ENCODE results near the gene TCEA2. TPM values are rescaled to one million over a fixed set of nuclear protein-coding genes. Genes with fewer than 3 reads are reported as not detected.

Gene TCEA2
- total RNA-seq, 1 donor from 2014 or later = 23.2 TPM

DNA sequence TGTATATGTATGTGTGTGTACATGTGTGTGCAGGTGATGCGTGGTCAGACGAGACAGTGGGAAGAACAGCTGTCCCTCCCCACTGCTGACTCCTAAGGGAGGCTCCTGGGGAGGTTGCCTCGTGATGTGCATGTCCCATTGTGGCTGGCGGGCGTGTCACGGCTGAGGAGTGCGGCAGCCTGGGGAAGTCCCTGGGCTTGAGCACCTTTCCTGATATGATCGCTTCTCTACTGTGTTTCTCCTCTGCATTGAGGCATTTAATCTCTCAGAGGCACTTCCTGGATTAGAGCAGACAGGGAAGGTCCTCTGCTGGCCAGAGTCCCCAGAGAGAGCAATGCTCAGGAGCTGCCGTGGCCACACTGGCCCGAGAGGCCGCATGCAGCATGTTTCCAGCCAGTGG lies 32.9 kb downstream of the TCEA2 start:
- no peak for DNase-seq (ENCODE audit: low spot score)
- peaks cover 13% of the 10 kb centered on the region for H3K4me1 Mint-ChIP-seq
- no peak overlapping the region for H3K27ac Mint-ChIP-seq
- H3K27ac ChIP-seq = no peak overlapping the region
- no peaks in the 10 kb centered on the region for H4K20me1 ChIP-seq (ENCODE audit: low read depth)
- H3K9me3 Mint-ChIP-seq = peaks cover 3% of the 10 kb centered on the region
- H3K27me3 Mint-ChIP-seq (ENCODE audit: insufficient read depth, low read depth) = peaks cover 16% of the 10 kb centered on the region
- no peaks in the 10 kb centered on the region for H3K9me3 ChIP-seq (ENCODE audit: low read depth)
- H3K9ac ChIP-seq = no peak overlapping the region
- H3K79me2 ChIP-seq (ENCODE audit: low read depth) = no peaks in the 10 kb centered on the region
- H3K4me3 ChIP-seq = no peak overlapping the region
- H3K36me3 ChIP-seq = no peaks in the 10 kb centered on the region
- peaks cover 29% of the 10 kb centered on the region for H3K27me3 ChIP-seq
- H3K36me3 Mint-ChIP-seq = peaks cover 3% of the 10 kb centered on the region
- no peak overlapping the region for H3K4me2 ChIP-seq
- no peak overlapping the region for H3K4me3 Mint-ChIP-seq
- TF ChIP-seq EZH2phosphoT487 (IDR thresholded peaks at IDR 0.05) (no peak), EZH2 (IDR thresholded peaks at IDR 0.05) (no peak)
- TF ChIP-seq, protein P1, sequence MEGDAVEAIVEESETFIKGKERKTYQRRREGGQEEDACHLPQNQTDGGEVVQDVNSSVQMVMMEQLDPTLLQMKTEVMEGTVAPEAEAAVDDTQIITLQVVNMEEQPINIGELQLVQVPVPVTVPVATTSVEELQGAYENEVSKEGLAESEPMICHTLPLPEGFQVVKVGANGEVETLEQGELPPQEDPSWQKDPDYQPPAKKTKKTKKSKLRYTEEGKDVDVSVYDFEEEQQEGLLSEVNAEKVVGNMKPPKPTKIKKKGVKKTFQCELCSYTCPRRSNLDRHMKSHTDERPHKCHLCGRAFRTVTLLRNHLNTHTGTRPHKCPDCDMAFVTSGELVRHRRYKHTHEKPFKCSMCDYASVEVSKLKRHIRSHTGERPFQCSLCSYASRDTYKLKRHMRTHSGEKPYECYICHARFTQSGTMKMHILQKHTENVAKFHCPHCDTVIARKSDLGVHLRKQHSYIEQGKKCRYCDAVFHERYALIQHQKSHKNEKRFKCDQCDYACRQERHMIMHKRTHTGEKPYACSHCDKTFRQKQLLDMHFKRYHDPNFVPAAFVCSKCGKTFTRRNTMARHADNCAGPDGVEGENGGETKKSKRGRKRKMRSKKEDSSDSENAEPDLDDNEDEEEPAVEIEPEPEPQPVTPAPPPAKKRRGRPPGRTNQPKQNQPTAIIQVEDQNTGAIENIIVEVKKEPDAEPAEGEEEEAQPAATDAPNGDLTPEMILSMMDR (IDR thresholded peaks at IDR 0.05) = no peak
- peaks cover 9% of the 10 kb centered on the region for H3F3A ChIP-seq (ENCODE audit: low read depth)
- no peak overlapping the region for H2AFZ ChIP-seq (replicated peaks)
- H3K4me1 ChIP-seq = peaks cover 3% of the 10 kb centered on the region

DNA sequence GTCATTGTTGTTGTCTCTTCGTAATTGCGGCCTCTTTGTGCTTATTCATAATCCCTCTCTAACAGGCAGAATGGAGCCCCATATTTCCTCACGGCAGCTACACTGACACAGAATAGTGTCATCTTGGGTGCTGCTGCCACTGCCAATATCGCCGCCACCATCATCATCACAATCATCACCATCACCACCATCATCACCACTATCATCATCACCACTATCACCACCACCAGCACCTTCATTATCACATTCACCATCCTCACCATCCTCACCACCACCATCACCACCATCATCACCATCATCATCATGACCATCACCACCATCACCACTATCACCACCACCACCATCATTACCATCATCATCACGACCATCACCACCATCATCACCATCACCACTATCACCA lies 33.5 kb downstream of the TCEA2 start:
- H3K4me3 ChIP-seq = no peak overlapping the region
- peaks cover 21% of the 10 kb centered on the region for H3K27me3 Mint-ChIP-seq (ENCODE audit: insufficient read depth, low read depth)
- H3K27ac ChIP-seq = no peak overlapping the region
- peaks cover 3% of the 10 kb centered on the region for H3K36me3 Mint-ChIP-seq
- H3K27me3 ChIP-seq = peaks cover 32% of the 10 kb centered on the region
- peaks cover 3% of the 10 kb centered on the region for H3K4me1 ChIP-seq
- TF ChIP-seq, protein P1 (IDR thresholded peaks at IDR 0.05) = no peak
- TF ChIP-seq EZH2phosphoT487 (IDR thresholded peaks at IDR 0.05) (no peak), EZH2 (IDR thresholded peaks at IDR 0.05) (no peak)
- H3K27ac Mint-ChIP-seq = no peak overlapping the region
- H2AFZ ChIP-seq (replicated peaks) = no peak overlapping the region
- DNase-seq (ENCODE audit: low spot score) = no peak
- H3K36me3 ChIP-seq = no peaks in the 10 kb centered on the region
- H3K4me3 Mint-ChIP-seq = peak overlapping the region; percentile 0
- peaks cover 3% of the 10 kb centered on the region for H3K9me3 Mint-ChIP-seq
- peaks cover 9% of the 10 kb centered on the region for H3F3A ChIP-seq (ENCODE audit: low read depth)
- no peaks in the 10 kb centered on the region for H3K79me2 ChIP-seq (ENCODE audit: low read depth)
- H4K20me1 ChIP-seq (ENCODE audit: low read depth) = no peaks in the 10 kb centered on the region
- H3K4me1 Mint-ChIP-seq = peaks cover 14% of the 10 kb centered on the region
- H3K9me3 ChIP-seq (ENCODE audit: low read depth) = no peaks in the 10 kb centered on the region
- H3K4me2 ChIP-seq = no peak overlapping the region
- no peak overlapping the region for H3K9ac ChIP-seq

DNA sequence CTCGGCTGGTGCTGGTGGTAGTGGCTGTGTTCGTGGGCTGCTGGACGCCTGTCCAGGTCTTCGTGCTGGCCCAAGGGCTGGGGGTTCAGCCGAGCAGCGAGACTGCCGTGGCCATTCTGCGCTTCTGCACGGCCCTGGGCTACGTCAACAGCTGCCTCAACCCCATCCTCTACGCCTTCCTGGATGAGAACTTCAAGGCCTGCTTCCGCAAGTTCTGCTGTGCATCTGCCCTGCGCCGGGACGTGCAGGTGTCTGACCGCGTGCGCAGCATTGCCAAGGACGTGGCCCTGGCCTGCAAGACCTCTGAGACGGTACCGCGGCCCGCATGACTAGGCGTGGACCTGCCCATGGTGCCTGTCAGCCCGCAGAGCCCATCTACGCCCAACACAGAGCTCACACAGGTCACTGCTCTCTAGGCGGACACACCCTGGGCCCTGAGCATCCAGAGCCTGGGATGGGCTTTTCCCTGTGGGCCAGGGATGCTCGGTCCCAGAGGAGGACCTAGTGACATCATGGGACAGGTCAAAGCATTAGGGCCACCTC lies 35.5 kb downstream of the TCEA2 start:
- H3K4me1 ChIP-seq = peaks cover 4% of the 10 kb centered on the region
- H3K9me3 ChIP-seq (ENCODE audit: low read depth) = no peaks in the 10 kb centered on the region
- peaks cover 37% of the 10 kb centered on the region for H3K27me3 ChIP-seq
- Mint-ChIP-seq H3K27ac (no peak overlapping the region), H3K36me3 (peaks cover 3% of the 10 kb centered on the region), H3K9me3 (peaks cover 3% of the 10 kb centered on the region), H3K4me3 (no peak overlapping the region), H3K4me1 (peaks cover 10% of the 10 kb centered on the region), H3K27me3 (ENCODE audit: insufficient read depth, low read depth) (peaks cover 26% of the 10 kb centered on the region)
- H3K9ac ChIP-seq = no peak overlapping the region
- DNase-seq (ENCODE audit: low spot score) = no peak
- TF ChIP-seq, protein P1 (IDR thresholded peaks at IDR 0.05) = no peak
- TF ChIP-seq EZH2phosphoT487 (IDR thresholded peaks at IDR 0.05) (no peak), EZH2 (IDR thresholded peaks at IDR 0.05) (no peak)
- peaks cover 5% of the 10 kb centered on the region for H4K20me1 ChIP-seq (ENCODE audit: low read depth)
- H3F3A ChIP-seq (ENCODE audit: low read depth) = no peaks in the 10 kb centered on the region
- no peaks in the 10 kb centered on the region for H3K36me3 ChIP-seq
- no peak overlapping the region for H2AFZ ChIP-seq (replicated peaks)
- H3K79me2 ChIP-seq (ENCODE audit: low read depth) = no peaks in the 10 kb centered on the region
- H3K4me3 ChIP-seq = no peak overlapping the region
- no peak overlapping the region for H3K27ac ChIP-seq
- no peak overlapping the region for H3K4me2 ChIP-seq

Data from neural progenitor cell (in vitro differentiated cells).